Upper lobe of left lung (tissue), 6 donors: Measurements from ENCODE around the gene CFAP97. TPM values are rescaled to one million over a fixed set of nuclear protein-coding genes. Genes with fewer than 3 reads are reported as not detected.
A peak's percentile ranks its signal among the peaks of the same experiment; 100 is the strongest.
"Not testable (repeated sequence)": the region's sequence is repeated elsewhere in the genome, so short reads cannot be mapped to it uniquely, and the experiment has no call there.

Source experiments
- ATAC-seq, 2 donors: fragments of 200-7000 bp; cut with Tn5 transposase; one replicate each; pipeline ENCODE4 v1.9.1; 2022; ENCODE audit warnings: mild to moderate bottlenecking in 2 of 2, moderate library complexity in 2 of 2; ENCODE audit not compliant: low FRiP score in 2 of 2
- DNase-seq, 2 donors: peaks; one replicate each; pipeline ENCODE4 v3.0.0-alpha.2; 2019 to 2020
- H3K27ac ChIP-seq, 4 donors: fragments of 200-600 bp; sonication (generic); one replicate each; pipeline ENCODE4 v1.5.1; 2016 to 2019
- H3K27me3 ChIP-seq, 4 donors: fragments of 200-600 bp; sonication (generic); one replicate each; pipeline ENCODE4 v1.5.1; 2017 to 2019
- H3K36me3 ChIP-seq, 4 donors: fragments of 200-600 bp; sonication (generic); one replicate each; pipeline ENCODE4 v1.5.1; 2016 to 2019
- H3K4me1 ChIP-seq, 4 donors: fragments of 200-600 bp; sonication (generic); one replicate each; pipeline ENCODE4 v1.5.1; 2018 to 2019
- H3K4me3 ChIP-seq, 4 donors: fragments of 200-600 bp; sonication (generic); one replicate each; pipeline ENCODE4 v1.5.1; 2017 to 2019; ENCODE audit warnings: mild to moderate bottlenecking in 2 of 4, moderate library complexity in 1 of 4
- H3K9me3 ChIP-seq, 4 donors: fragments of 200-600 bp; sonication (generic); one replicate each; pipeline ENCODE4 v1.5.1; 2018 to 2019
- CTCF ChIP-seq, 6 experiments: fragments of 450-650 bp in 4 of 6; fragments of 200-600 bp in 2 of 6; sonication (generic) in 2 of 6; IDR thresholded peaks; one replicate each; pipeline ENCODE4 v1.5.1; 2016 to 2019; ENCODE audit warnings: antibody characterized with exemption in 6 of 6
- EP300 ChIP-seq, 4 donors: sonication (generic); formaldehyde crosslinking; IDR thresholded peaks; one replicate each; pipeline ENCODE4 v1.5.1; 2017; ENCODE audit warnings: antibody characterized with exemption in 4 of 4, control low read depth in 2 of 4
- POLR2A ChIP-seq, 4 donors: fragments of 450-650 bp; IDR thresholded peaks; one replicate each; pipeline ENCODE4 v1.5.1; 2016 to 2017; ENCODE audit warnings: antibody characterized with exemption in 4 of 4, mild to moderate bottlenecking in 2 of 4
- POLR2AphosphoS5 ChIP-seq, 2 donors: sonication (generic); formaldehyde crosslinking; IDR thresholded peaks; one replicate each; pipeline ENCODE4 v1.5.1; 2017; ENCODE audit warnings: antibody characterized with exemption in 2 of 2
- WGBS, 2 donors: methylation state at CpG; one replicate each; pipeline ENCODE4 v1.1.5; 2017 to 2018; 5-methylcytosine and 5-hydroxymethylcytosine counted together
- total RNA-seq, 6 donors: library from RNA; depleted of rRNA in 4 of 6; stranded (reverse); fragments of >200 nt in 4 of 6; gene quantifications; one replicate each; pipeline versions ENCODE4 v1.1.0 to v1.2.1, GENCODE V29; 2016 to 2021
- donor health status: DM: no; HTN: no; CAD: no; lungs with moderate emphysema.
- donor health status: DM: no; HTN: yes; CAD: no; lungs with severe emphysema.

The CFAP97 gene
- total RNA-seq, 6 donors from 2014 or later, result 12.3 to 42.9 (median 24.0) TPM

- TF ChIP-seq POLR2AphosphoS5 (IDR thresholded peaks at IDR 0.05) (no peak), CTCF (IDR thresholded peaks at IDR 0.05) (no peak), POLR2A (IDR thresholded peaks at IDR 0.05) (no peak), EP300 (IDR thresholded peaks at IDR 0.05) (no peak)
- ATAC-seq, result no peak
- H3K27me3 ChIP-seq, result no peaks in the 10 kb centered on the region
- H3K4me3 ChIP-seq, result peak overlapping the region in 1 of 4 donors; percentile 82
- no peaks in the 10 kb centered on the region for H3K9me3 ChIP-seq
- no peaks in the 10 kb centered on the region for H3K36me3 ChIP-seq
- peaks cover 16 to 30% (median 22%) of the 10 kb centered on the region in 4 donors for H3K4me1 ChIP-seq
- 47 to 66% methylated on average over 16 of the region's 16 CpGs for WGBS, 2 donors
- H3K27ac ChIP-seq, result peak overlapping the region; percentile 92 to 97 (median 96)
- DNase-seq, result no peak
Measured at GRCh38 chr4:185201977-185202962, 1.5 kb downstream of the CFAP97 start.

- H3K4me1 ChIP-seq, result peaks cover 6 to 18% (median 12%) of the 10 kb centered on the region in 4 donors
- H3K36me3 ChIP-seq, DNase-seq, H3K4me3 ChIP-seq, H3K9me3 ChIP-seq, H3K27ac ChIP-seq, ATAC-seq, H3K27me3 ChIP-seq: not testable (repeated sequence)
- 95% methylated on average over 4 of the region's 4 CpGs for WGBS, 2 donors
Measured at GRCh38 chr4:185198189-185198588, 5.6 kb downstream of the CFAP97 start.

GRCh38 chr4:185196437-185196836 is 7.4 kb downstream of the CFAP97 start:
- no peak for DNase-seq
- Histone ChIP-seq H3K4me1 (peaks cover 0 to 2% (median 0%) of the 10 kb centered on the region in 4 donors), H3K27ac (no peak overlapping the region), H3K27me3 (no peaks in the 10 kb centered on the region), H3K4me3 (no peak overlapping the region), H3K36me3 (peaks cover 0 to 4% (median 0%) of the 10 kb centered on the region in 4 donors), H3K9me3 (no peaks in the 10 kb centered on the region)
- WGBS, 2 donors, result 92 to 94% methylated on average over 2 of the region's 2 CpGs
- no peak for TF ChIP-seq CTCF (IDR thresholded peaks at IDR 0.05)
- TF ChIP-seq POLR2A (IDR thresholded peaks at IDR 0.05), result no peak
- TF ChIP-seq EP300 (IDR thresholded peaks at IDR 0.05), result no peak
- TF ChIP-seq POLR2AphosphoS5 (IDR thresholded peaks at IDR 0.05), result no peak
- ATAC-seq, result no peak

- 81% methylated on average over 9 of the region's 9 CpGs for WGBS, 2 donors
- H3K4me1 ChIP-seq, result no peaks in the 10 kb centered on the region
- peaks cover 0 to 11% (median 2%) of the 10 kb centered on the region in 4 donors for H3K36me3 ChIP-seq
- DNase-seq, result no peak
- H3K9me3 ChIP-seq, result no peaks in the 10 kb centered on the region
- H3K4me3 ChIP-seq, result no peak overlapping the region
- H3K27ac ChIP-seq, result no peak overlapping the region
- ATAC-seq, result no peak
- no peak for TF ChIP-seq EP300 (IDR thresholded peaks at IDR 0.05)
- no peaks in the 10 kb centered on the region for H3K27me3 ChIP-seq
Measured at GRCh38 chr4:185194924-185195888, 8.6 kb downstream of the CFAP97 start.

GRCh38 chr4:185192059-185192458 is 11.7 kb downstream of the CFAP97 start:
- ATAC-seq (no peak), DNase-seq (no peak)
- Histone ChIP-seq H3K4me3 (no peak overlapping the region), H3K9me3 (no peaks in the 10 kb centered on the region), H3K4me1 (no peaks in the 10 kb centered on the region), H3K36me3 (peaks cover 3 to 38% (median 11%) of the 10 kb centered on the region in 4 donors), H3K27me3 (no peaks in the 10 kb centered on the region), H3K27ac (no peak overlapping the region)
- no peak for TF ChIP-seq POLR2AphosphoS5 (IDR thresholded peaks at IDR 0.05)
- TF ChIP-seq CTCF (IDR thresholded peaks at IDR 0.05), result no peak
- TF ChIP-seq EP300 (IDR thresholded peaks at IDR 0.05), result no peak
- TF ChIP-seq POLR2A (IDR thresholded peaks at IDR 0.05), result no peak
- 70 to 74% methylated on average over 1 of the region's 1 CpG for WGBS, 2 donors
